GM23248 (cell line): ENCODE results near the gene STIM1.

Experiments
- EZH2 ChIP-seq: fragments of 200-600 bp; sonication (generic); IDR thresholded peaks from 2 replicates; pipeline ENCODE4 v1.6.1; 2018; ENCODE audit warnings: antibody characterized with exemption, mild to moderate bottlenecking; ENCODE audit not compliant: insufficient read depth, poor library complexity, severe bottlenecking
- EZH2phosphoT487 ChIP-seq: fragments of 200-600 bp; sonication (generic); IDR thresholded peaks from 2 replicates; pipeline ENCODE4 v1.6.1; 2018; ENCODE audit warnings: antibody characterized with exemption, moderate library complexity, mild to moderate bottlenecking, low read depth; ENCODE audit not compliant: insufficient read depth

- TF ChIP-seq EZH2, result no peak
- TF ChIP-seq EZH2phosphoT487, result no peak
These were observed 114.1 kb downstream of the STIM1 start for GRCh38 chr11:3969613-3970012.
